Progenitor cell of endocrine pancreas (in vitro differentiated cells): Measurements from ENCODE around the gene KCNJ6. TPM values are rescaled to one million over a fixed set of nuclear protein-coding genes. Genes with fewer than 3 reads are reported as not detected.

Source experiments
- DNase-seq: peaks from one replicate; pipeline ENCODE4 v3.0.0; 2021; ENCODE audit warnings: low spot score; ENCODE audit not compliant: unreplicated experiment
- H3K27ac Mint-ChIP-seq: 2 replicates; pipeline ENCODE4 v1.8.0; 2021; ENCODE audit warnings: mild to moderate bottlenecking, moderate library complexity, mixed read lengths
- H3K27me3 Mint-ChIP-seq: 2 replicates; pipeline ENCODE4 v1.8.0; 2021; ENCODE audit warnings: mixed read lengths
- H3K36me3 Mint-ChIP-seq: 2 replicates; pipeline ENCODE4 v1.8.0; 2022; ENCODE audit warnings: mixed read lengths; ENCODE audit not compliant: insufficient read depth
- H3K4me1 Mint-ChIP-seq: 2 replicates; pipeline ENCODE4 v1.8.0; 2021; ENCODE audit warnings: low read depth, mixed read lengths
- H3K4me3 Mint-ChIP-seq: 2 replicates; pipeline ENCODE4 v1.8.0; 2021; ENCODE audit warnings: low read depth, mild to moderate bottlenecking, moderate library complexity, mixed read lengths
- H3K9me3 Mint-ChIP-seq: 2 replicates; pipeline ENCODE4 v1.8.0; 2021; ENCODE audit warnings: low read depth, mixed read lengths
- CTCF ChIP-seq: fragments of 200-600 bp; sonication (generic); IDR thresholded peaks from one replicate; pipeline ENCODE4 v1.5.0; 2021; ENCODE audit warnings: antibody characterized with exemption, mild to moderate bottlenecking; ENCODE audit not compliant: unreplicated experiment
- long read RNA-seq: library from polyadenylated mRNA; unstranded; transcript quantifications from one replicate; pipeline ENCODE4 v2.0.0, GENCODE V29; 2020
- total RNA-seq: library from RNA; stranded (reverse); gene quantifications from 2 replicates; pipeline ENCODE4 v1.2.1, GENCODE V29; 2021

Gene KCNJ6
- total RNA-seq = 3.3 TPM in 2 replicates
- long read RNA-seq, full-length matches to known transcripts = 34 of 42 reads
- long read RNA-seq, partial matches to known transcripts = 5 of 42 reads
- long read RNA-seq, other reads (novel, unspliced or antisense) = 3 of 42 reads

- Mint-ChIP-seq H3K4me1 (peaks cover 4% of the 10 kb centered on the region), H3K36me3 (no peaks in the 10 kb centered on the region), H3K27me3 (peaks cover 66% of the 10 kb centered on the region), H3K9me3 (no peaks in the 10 kb centered on the region), H3K4me3 (peak within 1 kb of the TSS; percentile 69), H3K27ac (peak within 1 kb of the TSS; percentile 33)
- peak; percentile 57 for TF ChIP-seq CTCF
- DNase-seq = peak; percentile 59
These were observed at the start of gene KCNJ6 for GRCh38 chr21:37916310-37917051. TSS of gene KCNJ6 (minus strand) at chr21:37916457. CDS start at chr21:37840682, 75,775 bp downstream.

GRCh38 chr21:37965088-37965805 lies 49.0 kb upstream of the KCNJ6 start:
- Mint-ChIP-seq H3K4me3 (no peak overlapping the region), H3K27ac (no peak overlapping the region), H3K4me1 (no peaks in the 10 kb centered on the region), H3K9me3 (no peaks in the 10 kb centered on the region), H3K36me3 (no peaks in the 10 kb centered on the region), H3K27me3 (peaks cover 4% of the 10 kb centered on the region)
- TF ChIP-seq CTCF = no peak
- no peak for DNase-seq

GRCh38 chr21:37958537-37958936 lies 42.3 kb upstream of the KCNJ6 start:
- Mint-ChIP-seq H3K4me3 (no peak overlapping the region), H3K4me1 (peaks cover 2% of the 10 kb centered on the region), H3K9me3 (no peaks in the 10 kb centered on the region), H3K36me3 (no peaks in the 10 kb centered on the region), H3K27me3 (peaks cover 7% of the 10 kb centered on the region), H3K27ac (no peak overlapping the region)
- TF ChIP-seq CTCF = no peak
- no peak for DNase-seq

GRCh38 chr21:37956772-37957171 lies 40.5 kb upstream of the KCNJ6 start:
- H3K9me3 Mint-ChIP-seq = no peaks in the 10 kb centered on the region
- no peak for TF ChIP-seq CTCF
- no peak overlapping the region for H3K4me3 Mint-ChIP-seq
- peaks cover 2% of the 10 kb centered on the region for H3K4me1 Mint-ChIP-seq
- peaks cover 7% of the 10 kb centered on the region for H3K27me3 Mint-ChIP-seq
- H3K36me3 Mint-ChIP-seq = no peaks in the 10 kb centered on the region
- H3K27ac Mint-ChIP-seq = no peak overlapping the region
- no peak for DNase-seq

- Mint-ChIP-seq H3K4me1 (no peaks in the 10 kb centered on the region), H3K27ac (no peak overlapping the region), H3K9me3 (peaks cover 2% of the 10 kb centered on the region), H3K27me3 (no peaks in the 10 kb centered on the region), H3K36me3 (no peaks in the 10 kb centered on the region), H3K4me3 (no peak overlapping the region)
- no peak for TF ChIP-seq CTCF
- no peak for DNase-seq
These were observed 28.8 kb upstream of the KCNJ6 start for GRCh38 chr21:37945036-37945435.
